Measurements from ENCODE around the gene CAMTA1.

Gene CAMTA1

GRCh38 chr1:7278827-7279765 lies 493.8 kb downstream of the CAMTA1 start:
- DNase-seq = peak; percentile 67

GRCh38 chr1:7279769-7280168 lies 494.5 kb downstream of the CAMTA1 start:
- peak; percentile 40 for DNase-seq

GRCh38 chr1:7280347-7280960 lies 495.2 kb downstream of the CAMTA1 start:
- DNase-seq = no peak

GRCh38 chr1:7281821-7282220 lies 496.6 kb downstream of the CAMTA1 start:
- DNase-seq = no peak

- DNase-seq = no peak
Measured at GRCh38 chr1:7284839-7285435, 499.7 kb downstream of the CAMTA1 start.

GRCh38 chr1:7285856-7286454 lies 500.7 kb downstream of the CAMTA1 start:
- DNase-seq = no peak

- no peak for DNase-seq
Measured at GRCh38 chr1:7287013-7287412, 501.8 kb downstream of the CAMTA1 start.

GRCh38 chr1:7288992-7289391 lies 503.7 kb downstream of the CAMTA1 start:
- DNase-seq = no peak

- DNase-seq = no peak
Measured at GRCh38 chr1:7289694-7290093, 504.4 kb downstream of the CAMTA1 start.

- DNase-seq = no peak
Measured at GRCh38 chr1:7290971-7291970, 506.0 kb downstream of the CAMTA1 start.

GRCh38 chr1:7292036-7292681 lies 506.9 kb downstream of the CAMTA1 start:
- no peak for DNase-seq

- peak; percentile 21 for DNase-seq
Measured at GRCh38 chr1:7292714-7293419, 507.6 kb downstream of the CAMTA1 start.

- DNase-seq = peak; percentile 54
Measured at GRCh38 chr1:7293702-7294629, 508.7 kb downstream of the CAMTA1 start.

GRCh38 chr1:7294636-7295035 lies 509.4 kb downstream of the CAMTA1 start:
- no peak for DNase-seq

- no peak for DNase-seq
Measured at GRCh38 chr1:7295946-7296345, 510.7 kb downstream of the CAMTA1 start.

GRCh38 chr1:7296968-7297367 lies 511.7 kb downstream of the CAMTA1 start:
- DNase-seq = no peak

GRCh38 chr1:7298145-7298544 lies 512.9 kb downstream of the CAMTA1 start:
- DNase-seq = no peak

- no peak for DNase-seq
Measured at GRCh38 chr1:7298749-7299151, 513.5 kb downstream of the CAMTA1 start.

- peak; percentile 61 for DNase-seq
Measured at GRCh38 chr1:7299329-7299799, 514.1 kb downstream of the CAMTA1 start.

- no peak for DNase-seq
Measured at GRCh38 chr1:7299994-7300393, 514.7 kb downstream of the CAMTA1 start.

Measured in NCI-H345 (cell line).